Right ventricle myocardium superior (tissue), 1 donor: ENCODE data around the gene ARHGEF35. TPM values are rescaled to one million over a fixed set of nuclear protein-coding genes. Genes with fewer than 3 reads are reported as not detected.
A peak's percentile ranks its signal among the peaks of the same experiment; 100 is the strongest.
"Not testable (repeated sequence)": the region's sequence is repeated elsewhere in the genome, so short reads cannot be mapped to it uniquely, and the experiment has no call there.

ENCODE experiments used
- ATAC-seq: fragments of 200-7000 bp; cut with Tn5 transposase; one replicate; pipeline ENCODE4 v1.9.1; 2020; ENCODE audit warnings: mild to moderate bottlenecking; ENCODE audit not compliant: poor library complexity
- DNase-seq: peaks from one replicate; pipeline ENCODE4 v3.0.0-alpha.2; 2020
- intact Hi-C: fragments of 100-400 bp; cut with DNase I; formaldehyde crosslinking; loops from one replicate; pipeline ENCODE4 v1.11.2; 2022
- total RNA-seq: library from RNA; stranded (reverse); fragmentation: NEBNext Ultra II Directional; extraction: Animal tissue kit (Norgen Biotek cat#: 25700); gene quantifications from one replicate; pipeline ENCODE4 v1.2.1, GENCODE V29; 2021
- donor health status: DM: no; HTN: yes; CAD: no; lungs with severe emphysema.

Gene ARHGEF35
- total RNA-seq, 1 donor from 2014 or later: 0.67 TPM

- ATAC-seq, intact Hi-C loops: not testable (repeated sequence)
Measured at GRCh38 chr7:144188578-144189171, 7.0 kb downstream of the ARHGEF35 start.

GRCh38 chr7:144187848-144188247 is 7.8 kb downstream of the ARHGEF35 start:
- intact Hi-C loops, DNase-seq, ATAC-seq: not testable (repeated sequence)

More at GRCh38 chr7:144188578-144189171, 7.0 kb downstream of the ARHGEF35 start:
- DNase-seq: not testable (repeated sequence)

GRCh38 chr7:144183166-144183565 is 12.5 kb downstream of the ARHGEF35 start, which contains the start of gene CTAGE4:
Gene CTAGE4, plus strand, starts transcription at chr7:144183466. Its CDS starts 38 bp downstream, at chr7:144183504.
- DNase-seq, intact Hi-C loops, ATAC-seq: not testable (repeated sequence)

GRCh38 chr7:144179165-144179479 is 16.5 kb downstream of the ARHGEF35 start:
- not testable (repeated sequence) for ATAC-seq, DNase-seq
- intact Hi-C loops: loop anchor here (5.0 kb wide), 1 partner anchor 213 kb away; no protein-coding TSS in a partner anchor

GRCh38 chr7:144178380-144179164 is 17.1 kb downstream of the ARHGEF35 start:
- DNase-seq: not testable (repeated sequence)
- intact Hi-C loops: loop anchor here (5.0 kb wide), 1 partner anchor 214 kb away; no protein-coding TSS in a partner anchor
- ATAC-seq: peak; percentile 71

GRCh38 chr7:144174613-144175012 is 21.0 kb downstream of the ARHGEF35 start:
- intact Hi-C loops: loop anchor here (5.0 kb wide), 1 partner anchor 218 kb away; no protein-coding TSS in a partner anchor
- DNase-seq: no peak
- ATAC-seq: no peak

- DNase-seq, ATAC-seq, intact Hi-C loops: not testable (repeated sequence)
Measured at GRCh38 chr7:144171594-144172350, 23.9 kb downstream of the ARHGEF35 start.

GRCh38 chr7:144164784-144165183 is 30.8 kb downstream of the ARHGEF35 start:
- intact Hi-C loops: no loop called here
- ATAC-seq (no peak), DNase-seq (no peak)

- intact Hi-C loops: no loop called here
- ATAC-seq: no peak
Measured at GRCh38 chr7:144158861-144159260, 36.8 kb downstream of the ARHGEF35 start.

GRCh38 chr7:144148224-144148827 is 47.3 kb downstream of the ARHGEF35 start:
- ATAC-seq: no peak

More at GRCh38 chr7:144158861-144159260, 36.8 kb downstream of the ARHGEF35 start:
- no peak for DNase-seq

GRCh38 chr7:144144426-144144825 is 51.2 kb downstream of the ARHGEF35 start:
- intact Hi-C loops: no loop called here
- DNase-seq (no peak), ATAC-seq (no peak)

More at GRCh38 chr7:144148224-144148827, 47.3 kb downstream of the ARHGEF35 start:
- intact Hi-C loops: no loop called here
- no peak for DNase-seq

- intact Hi-C loops: no loop called here
- DNase-seq (no peak), ATAC-seq (no peak)
Measured at GRCh38 chr7:144142187-144142586, 53.4 kb downstream of the ARHGEF35 start.

GRCh38 chr7:144137501-144137900 is 58.1 kb downstream of the ARHGEF35 start:
- ATAC-seq (no peak), DNase-seq (no peak)
- intact Hi-C loops: no loop called here

Other genes starting within 250 kb of the ARHGEF35 start
- not detected for gene OR2F1, start 241.0 kb downstream of the ARHGEF35 start, total RNA-seq
- not detected for gene OR6B1, start 195.5 kb downstream of the ARHGEF35 start, total RNA-seq
- not detected for gene OR2A5, start 146.9 kb downstream of the ARHGEF35 start, total RNA-seq
- gene OR2A25, start 126.0 kb downstream of the ARHGEF35 start, total RNA-seq: not detected
- gene OR2A12, start 109.6 kb downstream of the ARHGEF35 start, total RNA-seq: not detected
- not detected for gene OR2A2, start 86.2 kb downstream of the ARHGEF35 start, total RNA-seq
- gene OR2A14, start 72.7 kb downstream of the ARHGEF35 start, total RNA-seq: not detected
- gene CTAGE4, start 12.4 kb downstream of the ARHGEF35 start, total RNA-seq: 0.32 TPM
- not detected for gene OR2A42, start 43.8 kb upstream of the ARHGEF35 start, total RNA-seq
- 0.51 TPM for gene OR2A7, start 69.0 kb upstream of the ARHGEF35 start, total RNA-seq
- gene CTAGE8, start 73.5 kb upstream of the ARHGEF35 start, total RNA-seq: 0.32 TPM
- gene OR2A1, start 116.6 kb upstream of the ARHGEF35 start, total RNA-seq: not detected
- gene ARHGEF5, start 159.6 kb upstream of the ARHGEF35 start, total RNA-seq: 1.6 TPM
- gene NOBOX, start 207.9 kb upstream of the ARHGEF35 start, total RNA-seq: not detected